OCI-LY7 (cell line): ENCODE results near the gene AAK1. TPM values are rescaled to one million over a fixed set of nuclear protein-coding genes. Genes with fewer than 3 reads are reported as not detected.

Source experiments
- BruUV-seq: library from RNA; stranded (reverse); fragments of 400-500 nt; replicated peaks from 2 replicates; lab custom pipeline; 2021; lab: Mats Ljungman, UMichigan
- CTCF ChIA-PET: fragments of 300-600 bp; sonication (Branson Sonifier 250); formaldehyde crosslinking; loops from one replicate; lab custom pipeline; 2022; ENCODE audit warnings: antibody characterized with exemption; ENCODE audit not compliant: unreplicated experiment; lab: Charles Lee
- POLR2A ChIA-PET: fragments of 300-600 bp; sonication (Branson Sonifier 250); formaldehyde crosslinking; loops from one replicate; lab custom pipeline; 2022; ENCODE audit warnings: antibody characterized with exemption; lab: Charles Lee
- DNase-seq: peaks from one replicate; pipeline ENCODE4 v3.0.0-alpha.2; 2015; ENCODE audit warnings: low spot score
- H2AFZ ChIP-seq: fragments of 200-600 bp; sonication (generic), shearing (Covaris generic); 2 replicates; pipeline ENCODE4 v1.6.1; 2014; ENCODE audit warnings: mild to moderate bottlenecking, antibody characterized with exemption, low read length, moderate library complexity
- H3K27ac ChIP-seq: fragments of 200-600 bp; sonication (generic); 2 replicates; pipeline ENCODE4 v1.5.1; 2014; ENCODE audit warnings: mixed run types, low read depth, mild to moderate bottlenecking, moderate library complexity, low read length, inconsistent platforms; ENCODE audit not compliant: poor library complexity, severe bottlenecking
- H3K36me3 ChIP-seq: fragments of 200-600 bp; sonication (generic); 2 replicates; pipeline ENCODE4 v1.6.1; 2014; ENCODE audit warnings: mild to moderate bottlenecking, antibody characterized with exemption, low read length, moderate library complexity, mixed read lengths; ENCODE audit not compliant: insufficient read depth
- H3K4me1 ChIP-seq: fragments of 200-600 bp; sonication (generic); 2 replicates; pipeline ENCODE4 v1.5.1; 2014; ENCODE audit warnings: mild to moderate bottlenecking, low read length; ENCODE audit not compliant: insufficient read depth, poor library complexity, severe bottlenecking
- H3K4me2 ChIP-seq: fragments of 200-600 bp; sonication (generic); 2 replicates; pipeline ENCODE4 v1.6.1; 2014; ENCODE audit warnings: mild to moderate bottlenecking, low read length
- H3K4me3 ChIP-seq: fragments of 200-600 bp; sonication (generic); 2 replicates; pipeline ENCODE4 v1.5.1; 2014; ENCODE audit warnings: mild to moderate bottlenecking, low read depth, low read length; ENCODE audit not compliant: poor library complexity, severe bottlenecking
- H3K79me2 ChIP-seq: fragments of 200-600 bp; sonication (generic); 2 replicates; pipeline ENCODE4 v1.6.1; 2016; ENCODE audit warnings: low read depth, mild to moderate bottlenecking, low read length, moderate library complexity, mixed read lengths; ENCODE audit not compliant: insufficient read depth
- H3K9me2 ChIP-seq: fragments of 200-600 bp; sonication (generic); 2 replicates; pipeline ENCODE4 v1.6.1; 2016; ENCODE audit warnings: mild to moderate bottlenecking, low read length, mixed read lengths; ENCODE audit not compliant: insufficient read depth
- H3K9me3 ChIP-seq: fragments of 200-600 bp; sonication (generic); 2 replicates; pipeline ENCODE4 v1.6.1; 2014; ENCODE audit warnings: mild to moderate bottlenecking, mixed run types, low read length, mixed read lengths
- H4K20me1 ChIP-seq: fragments of 200-600 bp; sonication (generic); 2 replicates; pipeline ENCODE4 v1.6.1; 2014; ENCODE audit warnings: mild to moderate bottlenecking, antibody characterized with exemption, low read length, moderate library complexity, mixed read lengths; ENCODE audit not compliant: insufficient read depth
- EZH2phosphoT487 ChIP-seq: fragments of 200-600 bp; sonication (generic); IDR thresholded peaks from 2 replicates; pipeline ENCODE4 v1.6.1; 2018; ENCODE audit warnings: low read depth, borderline replicate concordance, mild to moderate bottlenecking, mixed run types, antibody characterized with exemption, low read length, moderate library complexity, mixed read lengths
- intact Hi-C: fragments of 100-400 bp; cut with micrococcal nuclease; formaldehyde crosslinking; loops from one replicate; pipeline ENCODE4 v1.10.0; 2022; ENCODE audit not compliant: unreplicated experiment
- total RNA-seq, 2 experiments: library from RNA; depleted of rRNA in 1 of 2; stranded (reverse); fragments of >200 nt in 1 of 2; shearing (Covaris generic) in 1 of 2; gene quantifications; 2 replicates each; pipeline ENCODE4 v1.2.3, GENCODE V29; 2014 to 2022
- TF ChIP-seq, protein P1 (sequence below): fragments of 200-600 bp; sonication (generic); conservative IDR thresholded peaks from 2 replicates; pipeline ENCODE4 v1.5.1; 2014; ENCODE audit warnings: mild to moderate bottlenecking, antibody characterized with exemption, low read length, moderate library complexity, mixed read lengths

AAK1 gene
- total RNA-seq, 2 experiments from 2014 or later = 8.3 to 8.5 TPM

GRCh38 chr2:69545477-69545932 is 98.0 kb downstream of the AAK1 start:
- Histone ChIP-seq H3K79me2 (no peaks in the 10 kb centered on the region), H3K27ac (no peak overlapping the region), H3K4me1 (no peaks in the 10 kb centered on the region), H3K9me2 (no peaks in the 10 kb centered on the region), H3K9me3 (no peaks in the 10 kb centered on the region), H2AFZ (no peak overlapping the region), H3K36me3 (no peaks in the 10 kb centered on the region), H3K4me2 (no peak overlapping the region), H3K4me3 (no peak overlapping the region), H4K20me1 (no peaks in the 10 kb centered on the region)
- ChIA-PET CTCF (no interaction called here), POLR2A (interaction anchor here (0.6 to 0.7 kb wide), 2 partner anchors 127 to 184 kb away, joined by 3 read pairs; no protein-coding TSS in a partner anchor)
- BruUV-seq = no TSS peak
- DNase-seq = no peak
- intact Hi-C loops = no loop called here
- no peak for TF ChIP-seq EZH2phosphoT487
- TF ChIP-seq, protein P1, sequence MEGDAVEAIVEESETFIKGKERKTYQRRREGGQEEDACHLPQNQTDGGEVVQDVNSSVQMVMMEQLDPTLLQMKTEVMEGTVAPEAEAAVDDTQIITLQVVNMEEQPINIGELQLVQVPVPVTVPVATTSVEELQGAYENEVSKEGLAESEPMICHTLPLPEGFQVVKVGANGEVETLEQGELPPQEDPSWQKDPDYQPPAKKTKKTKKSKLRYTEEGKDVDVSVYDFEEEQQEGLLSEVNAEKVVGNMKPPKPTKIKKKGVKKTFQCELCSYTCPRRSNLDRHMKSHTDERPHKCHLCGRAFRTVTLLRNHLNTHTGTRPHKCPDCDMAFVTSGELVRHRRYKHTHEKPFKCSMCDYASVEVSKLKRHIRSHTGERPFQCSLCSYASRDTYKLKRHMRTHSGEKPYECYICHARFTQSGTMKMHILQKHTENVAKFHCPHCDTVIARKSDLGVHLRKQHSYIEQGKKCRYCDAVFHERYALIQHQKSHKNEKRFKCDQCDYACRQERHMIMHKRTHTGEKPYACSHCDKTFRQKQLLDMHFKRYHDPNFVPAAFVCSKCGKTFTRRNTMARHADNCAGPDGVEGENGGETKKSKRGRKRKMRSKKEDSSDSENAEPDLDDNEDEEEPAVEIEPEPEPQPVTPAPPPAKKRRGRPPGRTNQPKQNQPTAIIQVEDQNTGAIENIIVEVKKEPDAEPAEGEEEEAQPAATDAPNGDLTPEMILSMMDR = no peak

DNA sequence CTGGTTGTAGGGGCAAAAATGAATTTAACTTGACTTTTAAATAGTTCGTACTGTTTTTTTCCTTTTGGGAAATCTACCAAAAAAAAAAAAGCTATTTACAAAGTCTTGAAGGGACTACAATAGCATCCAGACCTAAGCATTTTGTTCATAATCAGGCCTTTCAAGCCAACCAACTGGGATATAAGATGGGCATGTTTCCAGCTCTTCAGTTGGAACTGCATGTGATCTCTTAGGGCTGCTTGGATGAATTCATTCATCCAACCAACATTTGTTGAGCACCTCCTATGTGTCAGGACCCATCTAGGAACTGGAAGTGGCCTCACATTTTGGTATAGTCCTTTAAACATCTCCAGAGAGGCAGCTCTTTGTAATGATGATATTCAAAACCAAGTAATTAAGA is 98.6 kb downstream of the AAK1 start:
- intact Hi-C loops = no loop called here
- H3K36me3 ChIP-seq = no peaks in the 10 kb centered on the region
- H3K4me2 ChIP-seq = no peak overlapping the region
- POLR2A ChIA-PET = interaction anchor here (0.6 to 0.7 kb wide), 2 partner anchors 127 to 183 kb away, joined by 3 read pairs; no protein-coding TSS in a partner anchor
- no peaks in the 10 kb centered on the region for H3K9me2 ChIP-seq
- no peaks in the 10 kb centered on the region for H3K79me2 ChIP-seq
- H3K27ac ChIP-seq = no peak overlapping the region
- no peak overlapping the region for H3K4me3 ChIP-seq
- no peak overlapping the region for H2AFZ ChIP-seq
- no peak for DNase-seq
- no peaks in the 10 kb centered on the region for H3K9me3 ChIP-seq
- H3K4me1 ChIP-seq = no peaks in the 10 kb centered on the region
- H4K20me1 ChIP-seq = no peaks in the 10 kb centered on the region
- no TSS peak for BruUV-seq
- TF ChIP-seq, protein P1 = no peak
- TF ChIP-seq EZH2phosphoT487 = no peak
- CTCF ChIA-PET = no interaction called here

DNA sequence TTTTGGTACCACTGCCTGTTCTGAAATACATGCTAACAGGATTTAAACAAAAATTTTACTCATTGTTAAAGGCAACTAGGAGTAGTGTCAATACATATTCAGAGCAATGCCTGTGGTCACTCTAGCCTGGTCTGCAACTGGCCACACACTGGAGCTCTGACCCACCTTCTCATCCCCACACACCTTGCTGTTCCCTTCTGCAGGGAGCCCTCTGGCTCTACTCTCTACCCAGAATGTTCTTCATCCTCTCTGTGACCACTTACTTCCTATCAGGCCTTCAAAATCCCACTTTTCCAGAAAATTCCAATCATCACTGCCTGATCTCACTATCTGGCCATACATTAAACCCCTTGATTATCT is 104.0 kb downstream of the AAK1 start:
- Histone ChIP-seq H3K79me2 (no peaks in the 10 kb centered on the region), H3K4me3 (no peak overlapping the region), H3K36me3 (no peaks in the 10 kb centered on the region), H3K4me2 (no peak overlapping the region), H3K27ac (no peak overlapping the region), H4K20me1 (no peaks in the 10 kb centered on the region), H3K9me2 (no peaks in the 10 kb centered on the region), H3K4me1 (no peaks in the 10 kb centered on the region), H2AFZ (no peak overlapping the region), H3K9me3 (no peaks in the 10 kb centered on the region)
- ChIA-PET POLR2A (interaction anchor here (0.7 kb wide), 1 partner anchor 18 kb away, joined by 5 read pairs; no protein-coding TSS in a partner anchor), CTCF (no interaction called here)
- DNase-seq = no peak
- no peak for TF ChIP-seq EZH2phosphoT487
- TF ChIP-seq, protein P1 = no peak
- BruUV-seq = no TSS peak
- intact Hi-C loops = no loop called here
